ENCODE measurements around the gene PLXNB3.

GRCh38 chrX:153778181-153778580, 14.1 kb downstream of the PLXNB3 start:
- TF ChIP-seq POLR2A (IDR thresholded peaks at IDR 0.05; ENCODE audit: low read length) (peak; percentile 7), GATA1 (IDR thresholded peaks at IDR 0.05; ENCODE audit: low read depth, low read length) (no peak)
